ENCODE results near the gene TIMD4.
"Not testable (repeated sequence)": the region's sequence is repeated elsewhere in the genome, so short reads cannot be mapped to it uniquely, and the experiment has no call there.

Gene TIMD4

GRCh38 chr5:156974328-156974727 lies 11.3 kb upstream of the TIMD4 start:
- Mint-ChIP-seq H3K4me3 (no peak overlapping the region), H3K27ac (no peak overlapping the region), H3K27me3 (ENCODE audit: low read depth, poor library complexity) (peaks cover 19% of the 10 kb centered on the region), H3K4me1 (no peaks in the 10 kb centered on the region), H3K9me3 (peaks cover 3% of the 10 kb centered on the region), H3K36me3 (ENCODE audit: low read depth) (no peaks in the 10 kb centered on the region)
- TF ChIP-seq, protein P1, sequence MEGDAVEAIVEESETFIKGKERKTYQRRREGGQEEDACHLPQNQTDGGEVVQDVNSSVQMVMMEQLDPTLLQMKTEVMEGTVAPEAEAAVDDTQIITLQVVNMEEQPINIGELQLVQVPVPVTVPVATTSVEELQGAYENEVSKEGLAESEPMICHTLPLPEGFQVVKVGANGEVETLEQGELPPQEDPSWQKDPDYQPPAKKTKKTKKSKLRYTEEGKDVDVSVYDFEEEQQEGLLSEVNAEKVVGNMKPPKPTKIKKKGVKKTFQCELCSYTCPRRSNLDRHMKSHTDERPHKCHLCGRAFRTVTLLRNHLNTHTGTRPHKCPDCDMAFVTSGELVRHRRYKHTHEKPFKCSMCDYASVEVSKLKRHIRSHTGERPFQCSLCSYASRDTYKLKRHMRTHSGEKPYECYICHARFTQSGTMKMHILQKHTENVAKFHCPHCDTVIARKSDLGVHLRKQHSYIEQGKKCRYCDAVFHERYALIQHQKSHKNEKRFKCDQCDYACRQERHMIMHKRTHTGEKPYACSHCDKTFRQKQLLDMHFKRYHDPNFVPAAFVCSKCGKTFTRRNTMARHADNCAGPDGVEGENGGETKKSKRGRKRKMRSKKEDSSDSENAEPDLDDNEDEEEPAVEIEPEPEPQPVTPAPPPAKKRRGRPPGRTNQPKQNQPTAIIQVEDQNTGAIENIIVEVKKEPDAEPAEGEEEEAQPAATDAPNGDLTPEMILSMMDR (IDR thresholded peaks at IDR 0.05) = no peak
- no peak for DNase-seq

DNA sequence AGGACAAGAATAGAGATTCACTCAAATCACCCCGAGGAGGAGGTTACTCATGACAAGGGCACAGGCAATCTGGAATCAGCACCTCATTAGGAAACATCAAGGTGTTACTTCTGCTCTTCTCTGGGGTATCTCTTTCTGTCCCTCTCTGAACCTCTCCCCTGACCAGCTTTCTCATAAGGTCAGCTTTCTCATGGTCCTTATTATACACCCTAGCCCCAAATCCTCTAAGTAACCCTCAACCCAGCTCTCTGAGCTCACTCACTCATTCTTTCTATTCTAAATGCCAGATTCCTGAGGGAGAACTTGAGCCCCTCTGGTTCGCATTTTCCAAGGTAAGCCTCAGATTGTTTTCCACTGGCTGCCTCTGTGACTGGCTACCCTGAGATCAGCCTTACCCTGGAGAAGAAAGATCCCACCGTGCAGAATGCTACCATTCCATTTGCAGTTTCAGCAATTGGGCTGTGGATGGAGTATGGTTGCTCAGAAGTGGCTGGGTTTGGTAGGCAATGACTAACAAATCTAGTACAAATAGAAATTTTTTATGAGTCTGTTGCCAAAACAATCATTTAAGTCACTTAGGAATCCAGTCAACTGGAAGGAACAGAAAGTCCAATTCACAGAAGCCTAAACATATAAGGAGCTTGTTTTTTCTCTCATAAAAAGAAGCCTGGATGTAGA lies 9.0 kb upstream of the TIMD4 start:
- Mint-ChIP-seq H3K4me3 (no peak overlapping the region), H3K9me3 (peaks cover 3% of the 10 kb centered on the region), H3K4me1 (no peaks in the 10 kb centered on the region), H3K36me3 (ENCODE audit: low read depth) (no peaks in the 10 kb centered on the region), H3K27me3 (ENCODE audit: low read depth, poor library complexity) (peaks cover 14% of the 10 kb centered on the region), H3K27ac (no peak overlapping the region)
- no peak for DNase-seq
- TF ChIP-seq, protein P1 (IDR thresholded peaks at IDR 0.05) = no peak

DNA sequence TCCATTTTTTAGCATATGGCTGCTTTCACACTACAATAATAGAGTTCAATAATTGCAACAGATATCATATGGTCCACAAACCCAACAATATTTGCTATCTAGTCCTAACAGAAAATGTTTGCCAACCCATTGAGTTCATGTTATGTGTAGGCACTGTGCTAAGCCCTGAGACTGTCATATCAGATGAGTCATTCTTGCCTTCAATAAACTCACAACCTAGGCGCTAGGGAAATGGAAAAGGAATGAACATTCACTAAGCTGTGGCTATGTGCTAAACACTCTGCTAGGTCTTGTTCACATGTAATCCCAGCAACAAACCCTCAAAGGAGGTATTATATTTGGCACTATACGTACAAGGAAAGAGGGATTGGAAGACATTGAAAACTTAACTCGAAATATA lies 8.4 kb upstream of the TIMD4 start:
- DNase-seq = no peak
- peaks cover 3% of the 10 kb centered on the region for H3K9me3 Mint-ChIP-seq
- H3K36me3 Mint-ChIP-seq (ENCODE audit: low read depth) = no peaks in the 10 kb centered on the region
- no peak overlapping the region for H3K27ac Mint-ChIP-seq
- no peaks in the 10 kb centered on the region for H3K4me1 Mint-ChIP-seq
- H3K4me3 Mint-ChIP-seq = no peak overlapping the region
- peaks cover 14% of the 10 kb centered on the region for H3K27me3 Mint-ChIP-seq (ENCODE audit: low read depth, poor library complexity)
- TF ChIP-seq, protein P1 (IDR thresholded peaks at IDR 0.05) = no peak

GRCh38 chr5:156967386-156967785 lies 4.4 kb upstream of the TIMD4 start:
- not testable (repeated sequence) for H3K36me3 Mint-ChIP-seq (ENCODE audit: low read depth); H3K27ac Mint-ChIP-seq; DNase-seq; H3K9me3 Mint-ChIP-seq; H3K4me3 Mint-ChIP-seq; H3K27me3 Mint-ChIP-seq (ENCODE audit: low read depth, poor library complexity); H3K4me1 Mint-ChIP-seq

DNA sequence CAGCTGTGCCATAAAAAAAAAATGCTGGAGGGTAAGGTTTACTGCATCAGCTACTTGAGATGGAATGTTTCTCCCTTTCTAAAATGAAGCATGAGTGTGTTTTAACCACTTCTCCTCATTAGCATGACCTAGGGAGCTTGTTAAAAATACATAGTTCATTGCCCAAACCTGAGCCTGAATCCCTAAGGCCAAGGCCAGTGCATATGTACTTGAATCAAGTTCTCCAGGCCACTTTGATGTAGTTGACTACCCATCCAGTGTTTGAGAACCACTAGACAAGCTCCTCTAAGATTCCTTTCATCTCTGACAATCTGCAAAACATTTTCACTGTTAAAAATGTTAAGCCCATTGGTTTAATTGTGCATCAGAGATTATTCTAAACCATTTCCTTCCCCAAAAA lies 6.7 kb downstream of the TIMD4 start:
- no peak for DNase-seq
- H3K36me3 Mint-ChIP-seq (ENCODE audit: low read depth) = no peaks in the 10 kb centered on the region
- no peak overlapping the region for H3K27ac Mint-ChIP-seq
- TF ChIP-seq, protein P1 (IDR thresholded peaks at IDR 0.05) = no peak
- no peaks in the 10 kb centered on the region for H3K9me3 Mint-ChIP-seq
- H3K4me1 Mint-ChIP-seq = no peaks in the 10 kb centered on the region
- no peak overlapping the region for H3K4me3 Mint-ChIP-seq
- no peaks in the 10 kb centered on the region for H3K27me3 Mint-ChIP-seq (ENCODE audit: low read depth, poor library complexity)

GRCh38 chr5:156951359-156951758 lies 11.7 kb downstream of the TIMD4 start:
- TF ChIP-seq, protein P1 (IDR thresholded peaks at IDR 0.05) = no peak
- Mint-ChIP-seq H3K4me3 (no peak overlapping the region), H3K27ac (no peak overlapping the region), H3K36me3 (ENCODE audit: low read depth) (no peaks in the 10 kb centered on the region), H3K27me3 (ENCODE audit: low read depth, poor library complexity) (peaks cover 8% of the 10 kb centered on the region), H3K9me3 (no peaks in the 10 kb centered on the region), H3K4me1 (peaks cover 14% of the 10 kb centered on the region)
- DNase-seq = no peak
